ENCODE data around the gene TXNRD2. TPM values are rescaled to one million over a fixed set of nuclear protein-coding genes. Genes with fewer than 3 reads are reported as not detected.

Gene TXNRD2
- total RNA-seq, 1 donor from 2014 or later: 22.2 TPM

DNA sequence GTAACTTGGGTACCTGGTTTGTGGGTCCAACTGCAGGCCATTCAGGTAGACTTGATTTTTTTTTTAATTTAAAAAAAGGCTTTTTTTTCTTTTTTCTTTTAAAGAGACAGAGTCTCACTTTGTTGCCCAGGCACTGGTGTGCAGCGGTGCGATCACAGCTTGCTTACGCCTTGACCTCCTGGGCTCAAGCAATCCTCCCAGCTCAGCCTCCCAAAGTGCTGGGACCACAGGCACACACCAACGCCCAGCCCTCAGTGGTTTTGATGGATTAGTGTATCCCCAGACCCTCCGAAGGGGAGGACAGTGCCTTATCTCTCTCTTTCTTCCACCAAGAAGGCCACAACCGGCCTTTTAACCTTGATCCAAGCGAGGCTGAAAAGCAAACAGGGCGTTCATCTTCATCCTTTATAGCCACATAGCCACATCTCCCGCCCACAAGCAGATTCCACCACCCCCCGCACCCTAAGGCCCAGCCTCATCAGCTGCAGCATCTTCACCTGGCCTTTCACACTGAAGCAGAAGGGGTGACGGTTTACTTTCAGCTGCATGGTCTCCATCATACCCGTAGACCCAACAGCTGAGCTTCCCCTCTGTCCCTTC, 17.6 kb downstream of the TXNRD2 start:
- no peaks in the 10 kb centered on the region for H3K27me3 Mint-ChIP-seq (ENCODE audit: low read depth)

GRCh38 chr22:19921544-19922081, 20.0 kb downstream of the TXNRD2 start:
- no peak overlapping the region for H3K27ac Mint-ChIP-seq (ENCODE audit: unreplicated experiment)
- no peaks in the 10 kb centered on the region for H3K9me3 Mint-ChIP-seq
- DNase-seq (ENCODE audit: low read depth, low spot score): no peak
- H3K4me3 Mint-ChIP-seq: no peak overlapping the region
- no peaks in the 10 kb centered on the region for H3K4me1 Mint-ChIP-seq
- TF ChIP-seq, protein P1, sequence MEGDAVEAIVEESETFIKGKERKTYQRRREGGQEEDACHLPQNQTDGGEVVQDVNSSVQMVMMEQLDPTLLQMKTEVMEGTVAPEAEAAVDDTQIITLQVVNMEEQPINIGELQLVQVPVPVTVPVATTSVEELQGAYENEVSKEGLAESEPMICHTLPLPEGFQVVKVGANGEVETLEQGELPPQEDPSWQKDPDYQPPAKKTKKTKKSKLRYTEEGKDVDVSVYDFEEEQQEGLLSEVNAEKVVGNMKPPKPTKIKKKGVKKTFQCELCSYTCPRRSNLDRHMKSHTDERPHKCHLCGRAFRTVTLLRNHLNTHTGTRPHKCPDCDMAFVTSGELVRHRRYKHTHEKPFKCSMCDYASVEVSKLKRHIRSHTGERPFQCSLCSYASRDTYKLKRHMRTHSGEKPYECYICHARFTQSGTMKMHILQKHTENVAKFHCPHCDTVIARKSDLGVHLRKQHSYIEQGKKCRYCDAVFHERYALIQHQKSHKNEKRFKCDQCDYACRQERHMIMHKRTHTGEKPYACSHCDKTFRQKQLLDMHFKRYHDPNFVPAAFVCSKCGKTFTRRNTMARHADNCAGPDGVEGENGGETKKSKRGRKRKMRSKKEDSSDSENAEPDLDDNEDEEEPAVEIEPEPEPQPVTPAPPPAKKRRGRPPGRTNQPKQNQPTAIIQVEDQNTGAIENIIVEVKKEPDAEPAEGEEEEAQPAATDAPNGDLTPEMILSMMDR (conservative IDR thresholded peaks at IDR 0.05): no peak
- H3K36me3 Mint-ChIP-seq (ENCODE audit: low read depth): no peaks in the 10 kb centered on the region
- no peaks in the 10 kb centered on the region for H3K27me3 Mint-ChIP-seq (ENCODE audit: low read depth)

More for the DNA sequence above, 17.6 kb downstream of the TXNRD2 start:
- TF ChIP-seq, protein P1 (conservative IDR thresholded peaks at IDR 0.05): no peak
- Mint-ChIP-seq H3K4me3 (no peak overlapping the region), H3K4me1 (no peaks in the 10 kb centered on the region), H3K27ac (ENCODE audit: unreplicated experiment) (no peak overlapping the region), H3K36me3 (ENCODE audit: low read depth) (no peaks in the 10 kb centered on the region), H3K9me3 (no peaks in the 10 kb centered on the region)
- DNase-seq (ENCODE audit: low read depth, low spot score): no peak

DNA sequence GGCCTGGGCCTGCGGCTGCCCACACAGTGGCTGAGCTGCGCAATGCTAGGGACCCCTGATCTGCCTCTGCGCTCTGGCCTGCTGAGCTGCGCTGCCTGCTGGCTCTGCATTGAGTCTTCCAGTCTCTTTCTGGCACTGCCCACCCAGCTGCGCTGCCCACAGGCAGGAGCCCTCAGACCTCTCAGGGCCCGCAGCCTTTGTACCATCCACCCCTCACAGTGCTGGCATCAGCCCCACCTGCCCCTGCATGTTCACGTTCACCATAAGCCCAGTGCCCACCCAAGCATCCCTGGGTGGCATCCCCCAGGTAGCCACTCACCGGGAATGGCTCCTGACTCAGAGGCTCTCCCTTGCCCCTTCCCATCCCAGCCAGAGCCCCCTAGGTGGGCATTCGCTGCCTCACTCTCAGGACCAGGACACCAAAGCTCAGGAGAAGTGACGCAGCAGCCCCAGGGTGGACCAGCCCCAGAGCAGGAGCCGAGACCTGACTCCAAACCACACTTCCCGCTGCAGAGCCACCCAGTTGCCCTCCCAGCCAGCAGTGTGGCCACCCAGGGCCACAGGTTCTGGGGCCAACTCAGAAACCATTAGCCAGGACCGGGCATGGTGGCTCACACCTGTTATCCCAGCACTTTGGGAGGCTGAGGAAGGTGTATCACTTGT, 21.8 kb downstream of the TXNRD2 start:
- Mint-ChIP-seq H3K9me3 (no peaks in the 10 kb centered on the region), H3K4me1 (no peaks in the 10 kb centered on the region), H3K4me3 (no peak overlapping the region), H3K36me3 (ENCODE audit: low read depth) (peaks cover under 1% of the 10 kb centered on the region), H3K27ac (ENCODE audit: unreplicated experiment) (peak overlapping the region; percentile 50), H3K27me3 (ENCODE audit: low read depth) (no peaks in the 10 kb centered on the region)
- TF ChIP-seq, protein P1 (conservative IDR thresholded peaks at IDR 0.05): no peak
- no peak for DNase-seq (ENCODE audit: low read depth, low spot score)

DNA sequence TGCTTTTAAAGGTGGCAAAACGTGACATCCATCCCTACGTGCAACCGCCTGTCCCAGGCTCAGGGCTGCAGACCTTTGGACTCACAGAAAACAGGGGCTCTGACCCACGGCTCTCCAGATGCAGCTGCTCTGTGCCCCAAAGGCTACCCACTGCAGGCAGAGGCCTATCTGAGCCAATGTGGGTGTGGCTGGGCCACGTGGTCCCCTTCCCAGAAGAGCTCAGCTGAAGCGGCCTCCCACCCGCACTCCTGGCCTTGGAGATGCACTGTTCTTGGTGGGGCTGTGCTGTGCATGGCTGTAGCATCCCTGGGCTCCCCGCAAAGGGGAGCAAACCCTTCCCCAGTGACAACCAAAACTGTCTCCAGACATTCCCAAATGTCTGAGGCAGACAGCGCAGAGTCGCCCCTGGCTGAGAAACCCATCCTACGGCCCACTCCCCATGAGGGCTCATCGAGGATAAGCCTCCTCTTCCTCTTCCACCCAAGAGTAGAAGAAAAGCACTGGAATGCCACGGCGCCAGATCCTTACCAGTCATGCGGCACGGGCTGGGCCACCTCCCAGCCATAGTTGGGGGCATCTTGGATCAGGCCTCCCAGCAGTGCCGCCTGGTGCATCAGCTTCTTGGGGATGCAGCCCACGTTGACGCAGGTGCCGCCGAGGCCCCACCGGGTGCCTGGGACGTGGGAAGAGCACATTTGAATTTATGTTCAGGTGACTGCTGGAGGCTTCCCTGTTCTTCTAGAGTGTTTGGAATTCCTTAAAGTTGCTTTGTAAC, 23.1 kb downstream of the TXNRD2 start:
- Mint-ChIP-seq H3K4me1 (no peaks in the 10 kb centered on the region), H3K36me3 (ENCODE audit: low read depth) (peaks cover 13% of the 10 kb centered on the region), H3K27ac (ENCODE audit: unreplicated experiment) (no peak overlapping the region), H3K4me3 (no peak overlapping the region), H3K9me3 (no peaks in the 10 kb centered on the region), H3K27me3 (ENCODE audit: low read depth) (no peaks in the 10 kb centered on the region)
- TF ChIP-seq, protein P1 (conservative IDR thresholded peaks at IDR 0.05): no peak
- no peak for DNase-seq (ENCODE audit: low read depth, low spot score)

GRCh38 chr22:19917389-19918138, 24.1 kb downstream of the TXNRD2 start:
- DNase-seq (ENCODE audit: low read depth, low spot score): no peak
- Mint-ChIP-seq H3K27me3 (ENCODE audit: low read depth) (no peaks in the 10 kb centered on the region), H3K36me3 (ENCODE audit: low read depth) (peaks cover 14% of the 10 kb centered on the region), H3K9me3 (no peaks in the 10 kb centered on the region), H3K4me1 (no peaks in the 10 kb centered on the region), H3K4me3 (no peak overlapping the region), H3K27ac (ENCODE audit: unreplicated experiment) (no peak overlapping the region)
- TF ChIP-seq, protein P1 (conservative IDR thresholded peaks at IDR 0.05): no peak
